ENCODE results near the gene PCOLCE2. TPM values are rescaled to one million over a fixed set of nuclear protein-coding genes. Genes with fewer than 3 reads are reported as not detected.

The PCOLCE2 gene
- total and polyA plus RNA-seq, 8 donors, result 0.75 to 26.9 (median 3.7) TPM; not detected in 2

GRCh38 chr3:142861926-142862325, 27.0 kb downstream of the PCOLCE2 start:
- H3K36me3 ChIP-seq, result no peaks in the 10 kb centered on the region
- no peaks in the 10 kb centered on the region for H3K9me3 ChIP-seq
- H3K4me1 ChIP-seq, result no peaks in the 10 kb centered on the region
- intact Hi-C loops (cut with DNase I; ENCODE audit: low total_unique reads), result no loop called here
- peaks cover 0 to 5% (median 0%) of the 10 kb centered on the region in 3 donors for H3K27me3 ChIP-seq
- H3K27ac ChIP-seq, result no peak overlapping the region
- TF ChIP-seq, protein P1, sequence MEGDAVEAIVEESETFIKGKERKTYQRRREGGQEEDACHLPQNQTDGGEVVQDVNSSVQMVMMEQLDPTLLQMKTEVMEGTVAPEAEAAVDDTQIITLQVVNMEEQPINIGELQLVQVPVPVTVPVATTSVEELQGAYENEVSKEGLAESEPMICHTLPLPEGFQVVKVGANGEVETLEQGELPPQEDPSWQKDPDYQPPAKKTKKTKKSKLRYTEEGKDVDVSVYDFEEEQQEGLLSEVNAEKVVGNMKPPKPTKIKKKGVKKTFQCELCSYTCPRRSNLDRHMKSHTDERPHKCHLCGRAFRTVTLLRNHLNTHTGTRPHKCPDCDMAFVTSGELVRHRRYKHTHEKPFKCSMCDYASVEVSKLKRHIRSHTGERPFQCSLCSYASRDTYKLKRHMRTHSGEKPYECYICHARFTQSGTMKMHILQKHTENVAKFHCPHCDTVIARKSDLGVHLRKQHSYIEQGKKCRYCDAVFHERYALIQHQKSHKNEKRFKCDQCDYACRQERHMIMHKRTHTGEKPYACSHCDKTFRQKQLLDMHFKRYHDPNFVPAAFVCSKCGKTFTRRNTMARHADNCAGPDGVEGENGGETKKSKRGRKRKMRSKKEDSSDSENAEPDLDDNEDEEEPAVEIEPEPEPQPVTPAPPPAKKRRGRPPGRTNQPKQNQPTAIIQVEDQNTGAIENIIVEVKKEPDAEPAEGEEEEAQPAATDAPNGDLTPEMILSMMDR (IDR thresholded peaks at IDR 0.05), result no peak
- TF ChIP-seq POLR2AphosphoS5 (IDR thresholded peaks at IDR 0.05), result no peak
- no peak for TF ChIP-seq POLR2A (IDR thresholded peaks at IDR 0.05)
- no peak for TF ChIP-seq EP300 (IDR thresholded peaks at IDR 0.05)
- H3K4me3 ChIP-seq, result no peak overlapping the region
- WGBS, 5 donors, result 58 to 81% (median 65%) methylated on average over 4 of the region's 4 CpGs
- no peak for DNase-seq

DNA sequence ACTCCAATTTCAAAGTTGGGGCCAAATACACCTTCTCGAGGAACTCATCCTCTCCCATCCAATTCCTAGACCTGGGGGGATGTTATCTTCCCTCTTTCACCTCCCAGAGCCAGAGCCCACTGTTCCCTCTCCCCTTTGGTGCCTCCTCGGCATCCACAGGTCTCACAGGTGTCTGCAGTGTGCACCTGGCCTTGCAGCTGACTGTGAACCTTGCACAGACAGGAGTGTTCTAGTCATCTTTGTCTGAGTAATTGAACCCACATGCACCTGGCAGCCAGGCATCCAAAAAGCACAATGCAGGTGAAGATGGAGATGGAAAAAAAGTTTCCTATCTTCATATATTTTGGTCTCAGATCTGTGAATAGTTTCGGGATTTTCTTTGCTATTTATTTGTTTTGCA, 30.8 kb downstream of the PCOLCE2 start:
- WGBS, 5 donors, result 59 to 77% (median 65%) methylated on average over 3 of the region's 3 CpGs
- Histone ChIP-seq H3K9me3 (no peaks in the 10 kb centered on the region), H3K27ac (no peak overlapping the region), H3K4me1 (peaks cover 0 to 7% (median 0%) of the 10 kb centered on the region in 4 donors), H3K27me3 (peaks cover 0 to 5% (median 0%) of the 10 kb centered on the region in 3 donors), H3K36me3 (no peaks in the 10 kb centered on the region), H3K4me3 (no peak overlapping the region)
- DNase-seq, result no peak
- TF ChIP-seq, protein P1 (IDR thresholded peaks at IDR 0.05), result no peak
- TF ChIP-seq EP300 (IDR thresholded peaks at IDR 0.05), result no peak
- no peak for TF ChIP-seq POLR2A (IDR thresholded peaks at IDR 0.05)
- TF ChIP-seq POLR2AphosphoS5 (IDR thresholded peaks at IDR 0.05), result no peak
- intact Hi-C loops (cut with DNase I; ENCODE audit: low total_unique reads), result no loop called here

- peak; percentile 41 to 58 for DNase-seq
- WGBS, 5 donors, result 42 to 58% (median 54%) methylated on average over 6 of the region's 6 CpGs
- peaks cover 0 to 7% (median 0%) of the 10 kb centered on the region in 4 donors for H3K4me1 ChIP-seq
- no peak overlapping the region for H3K27ac ChIP-seq
- peaks cover 0 to 4% (median 0%) of the 10 kb centered on the region in 3 donors for H3K27me3 ChIP-seq
- no peak overlapping the region for H3K4me3 ChIP-seq
- no peak for TF ChIP-seq EP300 (IDR thresholded peaks at IDR 0.05)
- no peak for TF ChIP-seq POLR2A (IDR thresholded peaks at IDR 0.05)
- no peak for TF ChIP-seq POLR2AphosphoS5 (IDR thresholded peaks at IDR 0.05)
- TF ChIP-seq, protein P1 (IDR thresholded peaks at IDR 0.05), result peak in 2 of 7 experiments; percentile 12 to 13
- no peaks in the 10 kb centered on the region for H3K36me3 ChIP-seq
- H3K9me3 ChIP-seq, result no peaks in the 10 kb centered on the region
- intact Hi-C loops (cut with DNase I; ENCODE audit: low total_unique reads), result no loop called here
These were observed 31.8 kb downstream of the PCOLCE2 start for GRCh38 chr3:142857056-142857455.

- Histone ChIP-seq H3K27ac (no peak overlapping the region), H3K4me1 (peaks cover 0 to 18% (median 3%) of the 10 kb centered on the region in 4 donors), H3K4me3 (no peak overlapping the region), H3K27me3 (no peaks in the 10 kb centered on the region), H3K36me3 (no peaks in the 10 kb centered on the region), H3K9me3 (no peaks in the 10 kb centered on the region)
- intact Hi-C loops (cut with DNase I; ENCODE audit: low total_unique reads), result no loop called here
- 24 to 32% (median 25%) methylated on average over 10 of the region's 10 CpGs for WGBS, 5 donors
- TF ChIP-seq EP300 (IDR thresholded peaks at IDR 0.05) (no peak), POLR2AphosphoS5 (IDR thresholded peaks at IDR 0.05) (no peak), POLR2A (IDR thresholded peaks at IDR 0.05) (no peak)
- TF ChIP-seq, protein P1 (IDR thresholded peaks at IDR 0.05), result no peak
- peak; percentile 32 to 68 for DNase-seq
These were observed 35.4 kb downstream of the PCOLCE2 start for GRCh38 chr3:142853270-142854168.
